Neural cell (in vitro differentiated cells): Measurements from ENCODE around the gene KLHDC2. TPM values are rescaled to one million over a fixed set of nuclear protein-coding genes. Genes with fewer than 3 reads are reported as not detected.

Source experiments
- H2AFZ ChIP-seq: fragments of 200-600, 300-800 bp; sonication (generic), shearing (Covaris generic); 2 replicates; pipeline ENCODE4 v1.6.0; 2014; ENCODE audit warnings: low read depth, mild to moderate bottlenecking, antibody characterized with exemption, low read length, moderate library complexity
- H3F3A ChIP-seq: fragments of 200-600 bp; shearing (Covaris generic); 2 replicates; pipeline ENCODE4 v1.6.1; 2016; ENCODE audit warnings: mild to moderate bottlenecking, moderate library complexity, mixed read lengths, antibody characterized with exemption, low read length; ENCODE audit not compliant: insufficient read depth, poor library complexity, severe bottlenecking
- H3K27ac ChIP-seq: fragments of 200-600, 300-800 bp; sonication (generic), shearing (Covaris generic); 2 replicates; pipeline ENCODE4 v1.5.1; 2014; ENCODE audit warnings: mild to moderate bottlenecking, low read length, moderate library complexity
- H3K27me3 ChIP-seq: fragments of 300-800, 200-600 bp; sonication (generic), shearing (Covaris generic); 2 replicates; pipeline ENCODE4 v1.6.0; 2014; ENCODE audit warnings: mild to moderate bottlenecking, low read depth, low read length, moderate library complexity; ENCODE audit not compliant: insufficient read depth
- H3K36me3 ChIP-seq: fragments of 300-800, 200-600 bp; sonication (generic), shearing (Covaris generic); 2 replicates; pipeline ENCODE4 v1.5.1; 2014; ENCODE audit warnings: mild to moderate bottlenecking, antibody characterized with exemption, low read length, moderate library complexity; ENCODE audit not compliant: insufficient read depth
- H3K4me2 ChIP-seq: fragments of 300-800, 200-600 bp; sonication (generic), shearing (Covaris generic); 2 replicates; pipeline ENCODE4 v1.6.0; 2014; ENCODE audit warnings: mild to moderate bottlenecking, low read length
- H3K4me3 ChIP-seq: fragments of 300-800, 200-600 bp; sonication (generic), shearing (Covaris generic); 2 replicates; pipeline ENCODE4 v1.5.1; 2014; ENCODE audit warnings: mild to moderate bottlenecking, low read length, moderate library complexity
- H3K79me2 ChIP-seq: fragments of 200-600 bp; shearing (Covaris generic); replicated peaks from 2 replicates; pipeline ENCODE4 v1.6.0; 2014; ENCODE audit warnings: mild to moderate bottlenecking, low read length, moderate library complexity; ENCODE audit not compliant: insufficient read depth
- H3K9ac ChIP-seq: fragments of 300-800, 200-600 bp; sonication (generic), shearing (Covaris generic); 2 replicates; pipeline ENCODE4 v1.6.1; 2016; ENCODE audit warnings: mild to moderate bottlenecking, low read length, mixed read lengths
- H3K9me2 ChIP-seq: fragments of 200-600 bp; shearing (Covaris generic); 2 replicates; pipeline ENCODE4 v1.6.1; 2016; ENCODE audit warnings: mild to moderate bottlenecking, low read length, mixed read lengths; ENCODE audit not compliant: insufficient read depth
- H3K9me3 ChIP-seq: fragments of 200-600, 300-800 bp; sonication (generic), shearing (Covaris generic); 2 replicates; pipeline ENCODE4 v1.6.1; 2016; ENCODE audit warnings: mild to moderate bottlenecking, mixed run types, low read length, moderate library complexity, mixed read lengths
- H4K20me1 ChIP-seq: fragments of 200-600 bp; shearing (Covaris generic); 2 replicates; pipeline ENCODE4 v1.6.1; 2016; ENCODE audit warnings: mild to moderate bottlenecking, mixed run types; ENCODE audit not compliant: insufficient read depth
- CTCF ChIP-seq: fragments of 450-650 bp; IDR thresholded peaks from 2 replicates; pipeline ENCODE4 v1.5.1; 2014; ENCODE audit warnings: antibody characterized with exemption, mild to moderate bottlenecking, moderate library complexity; ENCODE audit not compliant: poor library complexity, severe bottlenecking
- EP300 ChIP-seq: fragments of 450-650 bp; conservative IDR thresholded peaks from 2 replicates; pipeline ENCODE4 v1.6.1; 2014; ENCODE audit warnings: antibody characterized with exemption, mild to moderate bottlenecking, moderate library complexity; ENCODE audit not compliant: poor library complexity, severe bottlenecking
- EZH2 ChIP-seq: fragments of 200-600, 300-800 bp; shearing (Covaris generic), sonication (generic); IDR thresholded peaks from 2 replicates; pipeline ENCODE4 v1.6.1; 2014; ENCODE audit warnings: antibody characterized with exemption, low read length, borderline replicate concordance, mild to moderate bottlenecking; ENCODE audit not compliant: insufficient read depth, poor library complexity, severe bottlenecking
- MXI1 ChIP-seq: fragments of 450-650 bp; conservative IDR thresholded peaks from 2 replicates; pipeline ENCODE4 v1.6.1; 2014; ENCODE audit warnings: antibody characterized with exemption, mild to moderate bottlenecking; ENCODE audit not compliant: poor library complexity, severe bottlenecking
- POLR2AphosphoS5 ChIP-seq: IDR thresholded peaks from 2 replicates; pipeline ENCODE4 v1.6.1; 2012
- RAD21 ChIP-seq: fragments of 450-650 bp; conservative IDR thresholded peaks from 2 replicates; pipeline ENCODE4 v1.6.1; 2014; ENCODE audit warnings: antibody characterized with exemption, mild to moderate bottlenecking, moderate library complexity
- REST ChIP-seq: IDR thresholded peaks from 2 replicates; pipeline ENCODE4 v1.6.1; 2012; ENCODE audit warnings: borderline replicate concordance
- SMC3 ChIP-seq: fragments of 450-650 bp; conservative IDR thresholded peaks from 2 replicates; pipeline ENCODE4 v1.6.1; 2014; ENCODE audit warnings: antibody characterized with exemption, mild to moderate bottlenecking, moderate library complexity; ENCODE audit not compliant: poor library complexity
- TAF1 ChIP-seq: IDR thresholded peaks from 2 replicates; pipeline ENCODE4 v1.6.1; 2012; ENCODE audit warnings: low read depth
- polyA plus RNA-seq: library from polyadenylated mRNA; depleted of rRNA; stranded (reverse); fragments of >200 nt; gene quantifications from 2 replicates; pipeline ENCODE4 v1.2.3, GENCODE V29; 2014

KLHDC2 gene
- polyA plus RNA-seq, 1 donor from 2014 or later: 290 TPM

GRCh38 chr14:49727171-49727570 is 40.8 kb upstream of the KLHDC2 start:
- Histone ChIP-seq H2AFZ (no peak overlapping the region), H3K9ac (no peak overlapping the region), H3F3A (no peaks in the 10 kb centered on the region), H3K4me3 (no peak overlapping the region), H4K20me1 (no peaks in the 10 kb centered on the region), H3K4me2 (no peak overlapping the region), H3K27me3 (no peaks in the 10 kb centered on the region), H3K79me2 (no peaks in the 10 kb centered on the region), H3K9me3 (no peaks in the 10 kb centered on the region), H3K36me3 (no peaks in the 10 kb centered on the region), H3K27ac (no peak overlapping the region), H3K9me2 (no peaks in the 10 kb centered on the region)
- no peak for TF ChIP-seq REST
- no peak for TF ChIP-seq MXI1
- TF ChIP-seq SMC3: no peak
- no peak for TF ChIP-seq TAF1
- no peak for TF ChIP-seq EP300
- TF ChIP-seq EZH2: no peak
- TF ChIP-seq CTCF: no peak
- no peak for TF ChIP-seq POLR2AphosphoS5

- TF ChIP-seq REST (no peak), RAD21 (no peak), MXI1 (no peak), SMC3 (no peak), CTCF (no peak), POLR2AphosphoS5 (no peak), EZH2 (no peak), EP300 (no peak), TAF1 (no peak)
- Histone ChIP-seq H3K4me2 (no peak overlapping the region), H2AFZ (no peak overlapping the region), H3F3A (no peaks in the 10 kb centered on the region), H3K9me2 (no peaks in the 10 kb centered on the region), H3K9me3 (no peaks in the 10 kb centered on the region), H3K27ac (no peak overlapping the region), H3K36me3 (no peaks in the 10 kb centered on the region), H4K20me1 (no peaks in the 10 kb centered on the region), H3K79me2 (no peaks in the 10 kb centered on the region), H3K27me3 (no peaks in the 10 kb centered on the region), H3K4me3 (no peak overlapping the region), H3K9ac (no peak overlapping the region)
Observed at GRCh38 chr14:49732896-49733295, 35.1 kb upstream of the KLHDC2 start.
